Trophoblast cell (in vitro differentiated cells and primary cell): Measurements from ENCODE around the gene HADHB.

ENCODE experiments used
- DNase-seq, 2 donors: peaks; one replicate each; pipeline ENCODE4 v3.0.0-alpha.2; 2016
- H2AFZ ChIP-seq: 2 replicates; pipeline ENCODE4 v1.6.1; 2013; ENCODE audit warnings: low read length, moderate library complexity, mild to moderate bottlenecking; ENCODE audit not compliant: insufficient read depth, poor library complexity
- H2AK5ac ChIP-seq: 2 replicates; pipeline ENCODE4 v1.6.1; 2013; ENCODE audit warnings: mild to moderate bottlenecking, low read length
- H2BK120ac ChIP-seq: 2 replicates; pipeline ENCODE4 v1.6.1; 2013; ENCODE audit warnings: low read length, mild to moderate bottlenecking, moderate library complexity; ENCODE audit not compliant: insufficient read depth, poor library complexity
- H2BK12ac ChIP-seq: 2 replicates; pipeline ENCODE4 v1.6.1; 2013; ENCODE audit warnings: mild to moderate bottlenecking, low read length, moderate library complexity
- H2BK5ac ChIP-seq: 2 replicates; pipeline ENCODE4 v1.6.1; 2013; ENCODE audit warnings: low read length, low read depth, moderate library complexity, mild to moderate bottlenecking; ENCODE audit not compliant: poor library complexity
- H3K14ac ChIP-seq: 2 replicates; pipeline ENCODE4 v1.6.1; 2013; ENCODE audit warnings: mild to moderate bottlenecking, low read length
- H3K18ac ChIP-seq: 2 replicates; pipeline ENCODE4 v1.6.1; 2013; ENCODE audit warnings: mild to moderate bottlenecking, low read length
- H3K23ac ChIP-seq: 2 replicates; pipeline ENCODE4 v1.6.1; 2013; ENCODE audit warnings: low read length
- H3K27ac ChIP-seq: 2 replicates; pipeline ENCODE4 v1.5.1; 2013; ENCODE audit warnings: low read depth, mild to moderate bottlenecking, inconsistent platforms, low read length, moderate library complexity
- H3K27me3 ChIP-seq: 2 replicates; pipeline ENCODE4 v1.6.1; 2013; ENCODE audit warnings: inconsistent platforms, mild to moderate bottlenecking, low read length, moderate library complexity; ENCODE audit not compliant: insufficient read depth
- H3K36me3 ChIP-seq, 2 experiments: 1 replicate in 1 of 2; 2 replicates in 1 of 2; pipeline ENCODE4 v1.6.1; 2013; ENCODE audit warnings: low read length in 2 of 2, mild to moderate bottlenecking in 2 of 2, moderate library complexity in 1 of 2; ENCODE audit not compliant: insufficient read depth in 2 of 2, control insufficient read depth in 1 of 2
- H3K4ac ChIP-seq: 2 replicates; pipeline ENCODE4 v1.6.1; 2013; ENCODE audit warnings: low read depth, mild to moderate bottlenecking, low read length, moderate library complexity
- H3K4me1 ChIP-seq, 2 experiments: 1 replicate in 1 of 2; 2 replicates in 1 of 2; pipeline ENCODE4 v1.6.1; 2013; ENCODE audit warnings: low read length in 2 of 2, mild to moderate bottlenecking in 2 of 2, moderate library complexity in 1 of 2; ENCODE audit not compliant: insufficient read depth in 2 of 2, control insufficient read depth in 1 of 2
- H3K4me2 ChIP-seq: 2 replicates; pipeline ENCODE4 v1.6.1; 2013; ENCODE audit warnings: inconsistent platforms, mild to moderate bottlenecking, low read length, moderate library complexity
- H3K4me3 ChIP-seq: 2 replicates; pipeline ENCODE4 v1.5.1; 2013; ENCODE audit warnings: mild to moderate bottlenecking, low read depth, low read length, inconsistent platforms
- H3K79me1 ChIP-seq: one replicate; pipeline ENCODE4 v1.6.1; 2013; ENCODE audit warnings: low read length
- H3K79me2 ChIP-seq: 2 replicates; pipeline ENCODE4 v1.6.1; 2013; ENCODE audit warnings: low read length, mild to moderate bottlenecking; ENCODE audit not compliant: control insufficient read depth, insufficient read depth, poor library complexity
- H3K9ac ChIP-seq: 2 replicates; pipeline ENCODE4 v1.6.1; 2013; ENCODE audit warnings: mild to moderate bottlenecking, low read length
- H3K9me3 ChIP-seq: 2 replicates; pipeline ENCODE4 v1.6.1; 2013; ENCODE audit warnings: low read depth, mild to moderate bottlenecking, control low read depth, inconsistent platforms, low read length; ENCODE audit not compliant: insufficient read depth
- H4K12ac ChIP-seq: 2 replicates; pipeline ENCODE4 v1.6.1; 2013; ENCODE audit warnings: low read depth, mild to moderate bottlenecking, low read length, moderate library complexity
- H4K8ac ChIP-seq: 2 replicates; pipeline ENCODE4 v1.6.1; 2013; ENCODE audit warnings: low read depth, mild to moderate bottlenecking, low read length, moderate library complexity
- H4K91ac ChIP-seq: one replicate; pipeline ENCODE4 v1.6.1; 2013; ENCODE audit warnings: low read depth, mild to moderate bottlenecking, low read length, moderate library complexity
- WGBS: extraction: QIAGEN DNeasy Blood & Tissue Kit; methylation state at CpG from one replicate; pipeline ENCODE4 v1.1.7; 2013; ENCODE audit warnings: missing lambda C conversion rate; ENCODE audit not compliant: insufficient read length, insufficient coverage; ENCODE audit errors: extremely low coverage; 5-methylcytosine and 5-hydroxymethylcytosine counted together

Gene HADHB

DNA sequence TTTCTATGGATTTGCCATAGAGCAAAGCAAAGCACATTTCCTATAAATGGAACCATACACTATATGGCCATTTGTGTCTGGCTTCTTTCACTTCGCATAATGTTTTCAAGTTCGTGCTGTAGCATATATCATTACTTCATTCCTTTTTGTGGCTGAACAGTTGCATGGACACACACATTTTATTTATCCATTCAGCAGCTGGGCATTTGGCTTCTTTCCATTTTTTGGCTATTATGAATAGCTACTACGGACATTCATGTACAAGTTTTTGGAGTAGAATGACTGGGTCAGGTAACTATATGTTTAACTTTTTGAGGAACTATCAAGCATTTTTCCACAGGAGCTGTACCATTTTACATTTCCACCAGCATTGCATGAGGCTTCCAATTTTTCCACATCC lies 90.5 kb downstream of the HADHB start:
- Histone ChIP-seq H3K79me1 (peaks cover 3% of the 10 kb centered on the region), H4K12ac (no peak overlapping the region), H3K4ac (no peak overlapping the region), H3K79me2 (no peaks in the 10 kb centered on the region), H3K23ac (no peak overlapping the region), H3K18ac (no peak overlapping the region), H2AK5ac (no peak overlapping the region), H3K27ac (no peak overlapping the region), H4K8ac (no peak overlapping the region), H4K91ac (no peak overlapping the region), H2BK120ac (no peak overlapping the region), H2BK12ac (no peak overlapping the region), H3K9me3 (no peaks in the 10 kb centered on the region), H3K36me3 (no peaks in the 10 kb centered on the region), H3K4me3 (no peak overlapping the region), H2BK5ac (no peak overlapping the region), H3K9ac (no peak overlapping the region), H3K14ac (no peak overlapping the region), H3K4me2 (no peak overlapping the region), H3K4me1 (peaks cover 3% of the 10 kb centered on the region in 2 experiments), H2AFZ (no peak overlapping the region), H3K27me3 (no peaks in the 10 kb centered on the region)
- DNase-seq, result no peak
- WGBS, result no CpG with 5 or more reads among the region's 3 CpGs

DNA sequence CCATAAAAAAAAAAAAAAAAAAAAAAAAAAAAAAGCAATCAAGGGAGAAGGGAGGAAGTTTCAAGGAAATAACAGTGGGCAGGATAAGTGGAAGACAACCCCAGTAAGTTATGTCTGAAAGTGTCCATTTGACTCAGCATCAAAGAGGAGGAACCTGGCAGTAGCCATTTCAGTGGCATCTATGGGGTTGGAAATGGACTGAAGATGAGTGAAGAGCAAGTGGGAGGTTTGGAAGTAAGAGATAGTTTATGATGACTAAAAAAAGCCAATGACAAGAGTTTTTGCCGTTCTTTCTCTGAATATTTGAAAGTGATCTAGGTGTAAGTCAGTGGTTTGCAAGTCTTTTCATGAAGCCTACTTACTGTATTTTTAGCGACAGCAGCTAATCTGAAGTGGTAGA lies 92.0 kb downstream of the HADHB start:
- Histone ChIP-seq H3K9me3 (no peaks in the 10 kb centered on the region), H4K12ac (no peak overlapping the region), H3K23ac (no peak overlapping the region), H2BK12ac (no peak overlapping the region), H3K4me2 (no peak overlapping the region), H3K4me1 (peaks cover 3 to 6% of the 10 kb centered on the region in 2 experiments), H2AFZ (no peak overlapping the region), H3K36me3 (no peaks in the 10 kb centered on the region), H3K4ac (no peak overlapping the region), H2BK120ac (no peak overlapping the region), H4K91ac (no peak overlapping the region), H3K27ac (no peak overlapping the region), H3K18ac (no peak overlapping the region), H2BK5ac (no peak overlapping the region), H3K27me3 (no peaks in the 10 kb centered on the region), H3K4me3 (no peak overlapping the region), H3K9ac (no peak overlapping the region), H4K8ac (no peak overlapping the region), H3K79me1 (peaks cover 3% of the 10 kb centered on the region), H3K79me2 (no peaks in the 10 kb centered on the region), H3K14ac (no peak overlapping the region), H2AK5ac (no peak overlapping the region)
- DNase-seq, result no peak
- WGBS, result no CpG with 5 or more reads among the region's 2 CpGs

DNA sequence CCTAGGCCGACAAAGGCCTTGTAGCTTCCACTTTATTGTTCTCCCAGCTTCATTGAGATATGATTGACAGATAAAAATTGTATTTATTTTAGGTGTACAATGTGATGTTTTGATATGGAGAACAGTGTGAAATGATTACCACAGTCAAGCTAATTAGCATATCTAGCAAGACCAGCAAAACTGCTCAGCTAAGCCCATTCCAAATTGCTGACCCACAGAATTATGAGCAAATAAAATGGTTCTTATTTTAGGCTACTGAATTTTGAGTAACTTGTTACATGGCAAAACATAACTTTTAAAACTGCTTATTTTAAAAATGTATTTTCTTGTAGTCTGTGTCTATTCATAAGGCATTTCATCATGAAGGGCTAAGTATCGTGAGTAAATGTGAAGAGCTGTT lies 92.6 kb downstream of the HADHB start:
- no CpG with 5 or more reads among the region's 2 CpGs for WGBS
- Histone ChIP-seq H3K4me1 (peaks cover 3 to 6% of the 10 kb centered on the region in 2 experiments), H3K23ac (no peak overlapping the region), H3K27ac (no peak overlapping the region), H3K14ac (no peak overlapping the region), H2AFZ (no peak overlapping the region), H4K12ac (no peak overlapping the region), H2BK120ac (no peak overlapping the region), H4K8ac (no peak overlapping the region), H3K79me2 (no peaks in the 10 kb centered on the region), H3K18ac (no peak overlapping the region), H3K27me3 (no peaks in the 10 kb centered on the region), H2BK12ac (no peak overlapping the region), H3K36me3 (no peaks in the 10 kb centered on the region), H3K9ac (no peak overlapping the region), H3K9me3 (no peaks in the 10 kb centered on the region), H3K4ac (no peak overlapping the region), H3K4me2 (no peak overlapping the region), H2AK5ac (no peak overlapping the region), H2BK5ac (no peak overlapping the region), H3K4me3 (no peak overlapping the region), H3K79me1 (peaks cover 3% of the 10 kb centered on the region), H4K91ac (no peak overlapping the region)
- DNase-seq, result no peak
